Spinal cord (tissue), 10 donors: ENCODE measurements around the gene LANCL3. TPM values are rescaled to one million over a fixed set of nuclear protein-coding genes. Genes with fewer than 3 reads are reported as not detected.
"Not testable (repeated sequence)": the region's sequence is repeated elsewhere in the genome, so short reads cannot be mapped to it uniquely, and the experiment has no call there.

Experiments used
- DNase-seq, 6 donors: peaks; one replicate each; pipeline versions ENCODE4 v3.0.0 to v3.0.0-alpha.2; 2013 to 2015; ENCODE audit warnings: low spot score in 6 of 6, low read depth in 4 of 6
- H3K27ac ChIP-seq: one replicate; pipeline ENCODE4 v1.5.1; 2013; ENCODE audit warnings: low read depth, low read length, control low read depth
- H3K27me3 ChIP-seq: one replicate; pipeline ENCODE4 v1.6.1; 2013; ENCODE audit warnings: low read length; ENCODE audit not compliant: control insufficient read depth, insufficient read depth
- H3K36me3 ChIP-seq: one replicate; pipeline ENCODE4 v1.6.1; 2013; ENCODE audit warnings: low read length; ENCODE audit not compliant: control insufficient read depth, insufficient read depth
- H3K4me1 ChIP-seq: one replicate; pipeline ENCODE4 v1.6.1; 2013; ENCODE audit warnings: low read length; ENCODE audit not compliant: control insufficient read depth, insufficient read depth
- H3K4me3 ChIP-seq: one replicate; pipeline ENCODE4 v1.5.1; 2013; ENCODE audit warnings: low read depth, low read length, control low read depth
- H3K9me3 ChIP-seq: one replicate; pipeline ENCODE4 v1.6.1; 2013; ENCODE audit warnings: low read length; ENCODE audit not compliant: control insufficient read depth, insufficient read depth
- WGBS: methylation state at CpG from one replicate; pipeline ENCODE4 v1.1.5; 2013; ENCODE audit warnings: missing lambda C conversion rate; ENCODE audit not compliant: insufficient coverage; 5-methylcytosine and 5-hydroxymethylcytosine counted together
- polyA plus RNA-seq, 2 donors: library from polyadenylated mRNA; unstranded; fragments of 120-200 nt; gene quantifications; one replicate each; pipeline ENCODE4 v1.2.1, GENCODE V29; 2013; ENCODE audit not compliant: insufficient read length in 2 of 2
- total RNA-seq, 2 donors: library from RNA; depleted of rRNA in 1 of 2; stranded (reverse); fragments of 120-200 nt in 1 of 2; fragments of >200 nt in 1 of 2; gene quantifications; one replicate each; pipeline versions ENCODE4 v1.2.3 to v1.2.4, GENCODE V29; 2013 to 2014
- donor health status: healthy.

Gene LANCL3
- total and polyA plus RNA-seq, 4 donors = 2.1 to 11.2 (median 3.6) TPM

DNA sequence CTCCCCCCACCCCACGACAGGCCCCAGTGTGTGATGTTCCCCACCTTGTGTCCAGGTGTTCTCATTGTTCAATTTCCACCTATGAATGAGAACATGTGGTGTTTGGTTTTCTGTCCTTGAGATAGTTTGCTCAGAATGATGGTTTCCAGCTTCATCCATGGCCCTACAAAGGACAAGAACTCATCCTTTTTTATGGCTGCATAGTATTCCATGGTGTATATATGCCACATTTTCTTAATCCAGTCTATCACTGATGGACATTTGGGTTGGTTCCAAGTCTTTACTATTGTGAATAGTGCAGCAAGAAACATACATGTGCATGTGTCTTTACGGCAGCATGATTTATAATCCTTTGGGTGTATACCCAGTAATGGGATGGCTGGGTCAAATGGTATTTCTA lies 79.4 kb downstream of the LANCL3 start:
- not testable (repeated sequence) for H3K4me3 ChIP-seq, H3K27me3 ChIP-seq, H3K9me3 ChIP-seq, H3K27ac ChIP-seq, H3K4me1 ChIP-seq, H3K36me3 ChIP-seq, DNase-seq
- no CpG with 5 or more reads among the region's 2 CpGs for WGBS

- no peak overlapping the region for H3K27ac ChIP-seq
- H3K4me1 ChIP-seq = no peaks in the 10 kb centered on the region
- H3K27me3 ChIP-seq = peaks cover 2% of the 10 kb centered on the region
- WGBS = 54% methylated on average over 1 of the region's 1 CpG
- no peaks in the 10 kb centered on the region for H3K9me3 ChIP-seq
- no peak for DNase-seq
- no peak overlapping the region for H3K4me3 ChIP-seq
- H3K36me3 ChIP-seq = no peaks in the 10 kb centered on the region
Observed at GRCh38 chrX:37651921-37652452, 80.5 kb downstream of the LANCL3 start.

DNA sequence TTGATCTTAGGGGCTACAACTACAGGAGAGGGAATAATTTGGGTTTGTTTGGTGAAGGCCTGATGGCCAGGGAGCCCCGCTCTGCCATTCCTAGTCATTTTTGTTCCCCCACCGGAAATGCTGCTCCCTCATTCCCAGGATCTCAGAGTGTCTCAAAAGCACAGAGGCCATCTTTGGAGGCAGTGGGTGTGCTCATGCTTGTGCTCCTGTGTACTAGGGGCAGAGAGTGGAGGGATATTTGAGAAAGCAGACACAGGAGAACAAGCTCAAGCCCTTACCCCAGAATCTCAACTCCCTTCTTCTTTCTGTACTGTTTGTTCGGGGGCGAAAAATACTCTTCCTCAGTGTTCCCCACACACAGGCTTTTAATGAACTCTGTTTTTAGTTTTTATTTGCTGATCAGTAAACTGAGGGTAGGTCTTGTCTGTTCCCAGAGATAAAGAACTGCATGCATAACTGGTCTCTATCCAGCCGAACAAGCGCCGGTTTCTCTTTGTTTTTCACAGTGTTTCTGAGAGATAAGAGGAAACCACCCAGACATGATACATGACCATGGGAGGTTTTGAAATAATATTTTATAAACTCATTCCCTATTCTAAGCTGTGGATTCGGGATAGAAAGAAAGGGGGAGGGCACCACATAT lies 81.2 kb downstream of the LANCL3 start:
- Histone ChIP-seq H3K27ac (no peak overlapping the region), H3K9me3 (no peaks in the 10 kb centered on the region), H3K4me1 (no peaks in the 10 kb centered on the region), H3K27me3 (peaks cover 2% of the 10 kb centered on the region), H3K4me3 (no peak overlapping the region), H3K36me3 (no peaks in the 10 kb centered on the region)
- no CpG with 5 or more reads among the region's 8 CpGs for WGBS
- no peak for DNase-seq

DNA sequence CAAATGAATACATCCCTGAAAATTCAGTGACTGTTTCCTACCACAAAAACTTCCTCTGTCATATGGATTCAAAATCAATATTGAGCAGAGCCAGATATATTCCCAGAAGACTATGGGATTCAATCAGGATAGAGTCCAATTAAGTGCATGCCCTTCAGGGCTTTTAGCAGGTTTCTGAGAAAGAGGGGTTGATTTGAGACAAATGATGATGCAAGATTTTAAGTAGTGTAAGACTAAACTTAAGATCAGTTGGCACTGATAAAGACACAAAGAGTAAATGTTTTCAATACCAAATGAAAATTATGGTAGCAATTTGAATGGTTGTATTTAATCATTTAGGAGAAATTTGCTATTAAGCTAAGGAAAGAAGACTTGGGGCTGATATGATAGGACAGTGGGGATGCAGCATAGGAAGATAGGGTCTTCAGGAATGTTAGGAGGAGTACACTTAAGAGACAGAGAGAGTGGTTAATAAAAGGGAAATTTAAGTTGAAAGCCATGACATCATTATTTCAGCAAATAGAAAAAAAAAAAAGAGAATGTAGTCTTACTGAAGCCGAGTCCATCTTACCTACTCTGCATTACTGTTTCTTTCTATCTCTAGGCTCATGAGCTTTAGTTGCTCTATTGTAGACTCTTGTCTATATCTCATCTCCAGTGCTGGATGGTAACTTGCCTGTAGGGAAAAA lies 82.1 kb downstream of the LANCL3 start:
- no peak overlapping the region for H3K27ac ChIP-seq
- WGBS = no CpG with 5 or more reads among the region's 1 CpG
- H3K36me3 ChIP-seq = no peaks in the 10 kb centered on the region
- H3K4me1 ChIP-seq = no peaks in the 10 kb centered on the region
- H3K27me3 ChIP-seq = peaks cover 2% of the 10 kb centered on the region
- no peaks in the 10 kb centered on the region for H3K9me3 ChIP-seq
- no peak for DNase-seq
- H3K4me3 ChIP-seq = no peak overlapping the region

- 67% methylated on average over 1 of the region's 4 CpGs for WGBS
- no peaks in the 10 kb centered on the region for H3K9me3 ChIP-seq
- no peaks in the 10 kb centered on the region for H3K4me1 ChIP-seq
- no peak overlapping the region for H3K27ac ChIP-seq
- H3K36me3 ChIP-seq = no peaks in the 10 kb centered on the region
- H3K4me3 ChIP-seq = no peak overlapping the region
- H3K27me3 ChIP-seq = peaks cover 2% of the 10 kb centered on the region
- DNase-seq = no peak
Observed at GRCh38 chrX:37658343-37659030, 87.0 kb downstream of the LANCL3 start.

GRCh38 chrX:37659047-37659446 lies 87.6 kb downstream of the LANCL3 start:
- peaks cover 2% of the 10 kb centered on the region for H3K27me3 ChIP-seq
- DNase-seq = no peak
- no peaks in the 10 kb centered on the region for H3K36me3 ChIP-seq
- no peaks in the 10 kb centered on the region for H3K9me3 ChIP-seq
- no CpG with 5 or more reads among the region's 1 CpG for WGBS
- no peak overlapping the region for H3K27ac ChIP-seq
- no peaks in the 10 kb centered on the region for H3K4me1 ChIP-seq
- H3K4me3 ChIP-seq = no peak overlapping the region

DNA sequence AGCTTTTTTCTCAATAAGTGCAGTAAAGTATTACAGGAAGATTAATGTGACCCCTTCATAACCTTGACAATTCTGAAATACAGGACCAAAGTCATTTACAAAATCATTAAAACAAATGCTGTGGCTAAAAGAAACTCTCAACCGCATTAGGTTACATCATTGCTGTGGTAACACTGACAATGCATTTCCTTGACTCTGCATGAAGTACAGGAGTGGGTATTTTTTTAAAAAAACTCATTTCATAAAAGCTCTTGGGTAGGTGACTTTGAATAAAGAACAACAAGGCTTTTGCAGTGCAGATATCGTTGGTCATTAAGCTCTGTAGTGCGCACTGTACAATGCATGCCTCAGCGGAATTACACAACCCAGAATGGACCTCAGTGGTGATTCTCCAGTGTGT lies 90.7 kb downstream of the LANCL3 start:
- Histone ChIP-seq H3K9me3 (no peaks in the 10 kb centered on the region), H3K27me3 (no peaks in the 10 kb centered on the region), H3K36me3 (no peaks in the 10 kb centered on the region), H3K27ac (no peak overlapping the region), H3K4me3 (no peak overlapping the region), H3K4me1 (no peaks in the 10 kb centered on the region)
- WGBS = 78% methylated on average over 3 of the region's 4 CpGs
- no peak for DNase-seq

DNA sequence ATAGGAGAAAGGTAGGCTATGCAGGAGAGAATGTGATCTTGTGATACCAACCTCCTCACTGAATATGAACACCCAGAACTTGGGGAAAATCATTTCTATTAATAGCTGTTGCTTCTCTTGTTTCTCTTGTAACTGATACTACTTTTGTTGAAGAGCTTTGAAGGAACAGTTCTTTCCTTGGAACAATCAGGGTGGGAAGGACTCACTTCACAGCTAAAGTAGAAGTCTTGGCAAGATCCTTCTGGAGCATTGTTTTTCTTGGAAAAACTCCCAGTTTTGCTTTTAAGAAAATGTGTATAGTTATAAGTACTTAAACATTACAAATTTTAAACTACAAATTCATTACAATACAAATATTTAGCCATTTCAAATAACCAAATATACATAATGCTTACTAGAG lies 95.1 kb downstream of the LANCL3 start:
- Histone ChIP-seq H3K27ac (no peak overlapping the region), H3K9me3 (no peaks in the 10 kb centered on the region), H3K36me3 (no peaks in the 10 kb centered on the region), H3K27me3 (no peaks in the 10 kb centered on the region), H3K4me1 (no peaks in the 10 kb centered on the region), H3K4me3 (no peak overlapping the region)
- DNase-seq = no peak

- no peaks in the 10 kb centered on the region for H3K36me3 ChIP-seq
- H3K27me3 ChIP-seq = peaks cover 2% of the 10 kb centered on the region
- H3K27ac ChIP-seq = no peak overlapping the region
- no peaks in the 10 kb centered on the region for H3K9me3 ChIP-seq
- H3K4me1 ChIP-seq = no peaks in the 10 kb centered on the region
- no peak overlapping the region for H3K4me3 ChIP-seq
- 77% methylated on average over 3 of the region's 6 CpGs for WGBS
- DNase-seq = no peak
Observed at GRCh38 chrX:37667141-37667540, 95.7 kb downstream of the LANCL3 start.
